IMR-90 (cell line): Measurements from ENCODE around the gene SLC33A1. TPM values are rescaled to one million over a fixed set of nuclear protein-coding genes. Genes with fewer than 3 reads are reported as not detected.
"Not testable (repeated sequence)": the region's sequence is repeated elsewhere in the genome, so short reads cannot be mapped to it uniquely, and the experiment has no call there.

ENCODE experiments used
- ATAC-seq: fragments of 200-7000 bp; cut with Tn5 transposase; 2 replicates; pipeline ENCODE4 v1.9.1; 2020; ENCODE audit warnings: low read depth, mild to moderate bottlenecking, moderate library complexity
- BruUV-seq: library from RNA; stranded (reverse); fragments of 400-500 nt; replicated peaks from 2 replicates; lab custom pipeline; 2021; lab: Mats Ljungman, UMichigan
- CTCF ChIA-PET: fragments of 300-600 bp; formaldehyde crosslinking; extraction: SDS; loops from one replicate; lab custom pipeline; 2021; ENCODE audit warnings: antibody characterized with exemption; lab: Yijun Ruan, JAX
- POLR2A ChIA-PET: fragments of 300-600 bp; sonication (Branson Sonifier 250); formaldehyde crosslinking; loops from one replicate; lab custom pipeline; 2022; ENCODE audit warnings: antibody characterized with exemption; ENCODE audit not compliant: unreplicated experiment; lab: Charles Lee
- DNase-seq: peaks from one replicate; pipeline ENCODE4 v3.0.0; 2013
- H2AFZ ChIP-seq: replicated peaks from 2 replicates; pipeline ENCODE3; 2013; ENCODE audit warnings: low read length, mild to moderate bottlenecking; ENCODE audit not compliant: poor library complexity
- H2AK5ac ChIP-seq: 2 replicates; pipeline ENCODE4 v1.6.1; 2013; ENCODE audit warnings: low read depth, low read length, inconsistent platforms
- H2AK9ac ChIP-seq: replicated peaks from 2 replicates; pipeline ENCODE3; 2013; ENCODE audit warnings: mild to moderate bottlenecking, low read depth, low read length, moderate library complexity; ENCODE audit not compliant: poor library complexity
- H2BK120ac ChIP-seq: 2 replicates; pipeline ENCODE4 v1.6.1; 2013; ENCODE audit warnings: low read depth, low read length, inconsistent platforms
- H2BK15ac ChIP-seq: 3 replicates; pipeline ENCODE4 v1.6.1; 2013; ENCODE audit warnings: low read depth, low read length, inconsistent platforms
- H2BK20ac ChIP-seq: 2 replicates; pipeline ENCODE4 v1.6.1; 2013; ENCODE audit warnings: low read depth, mild to moderate bottlenecking, inconsistent platforms, low read length, moderate library complexity
- H2BK5ac ChIP-seq: 2 replicates; pipeline ENCODE4 v1.6.1; 2013; ENCODE audit warnings: mild to moderate bottlenecking, low read depth, low read length, inconsistent platforms; ENCODE audit not compliant: poor library complexity, severe bottlenecking
- H3K14ac ChIP-seq: replicated peaks from 2 replicates; pipeline ENCODE4 v1.6.1; 2013; ENCODE audit warnings: low read depth, low read length, inconsistent platforms
- H3K18ac ChIP-seq: 2 replicates; pipeline ENCODE4 v1.6.1; 2013; ENCODE audit warnings: low read depth, low read length, control low read depth
- H3K23ac ChIP-seq: 2 replicates; pipeline ENCODE4 v1.6.1; 2013; ENCODE audit warnings: low read depth, low read length, inconsistent platforms
- H3K27ac ChIP-seq: 2 replicates; pipeline ENCODE4 v1.5.1; 2013; ENCODE audit warnings: mild to moderate bottlenecking, control low read depth, low read length; ENCODE audit not compliant: insufficient read depth
- H3K27me3 ChIP-seq: 2 replicates; pipeline ENCODE4 v1.6.1; 2013; ENCODE audit warnings: low read length; ENCODE audit not compliant: control insufficient read depth, insufficient read depth
- H3K36me3 ChIP-seq: 2 replicates; pipeline ENCODE4 v1.6.1; 2013; ENCODE audit warnings: low read length, mixed read lengths; ENCODE audit not compliant: control insufficient read depth, insufficient read depth
- H3K4ac ChIP-seq: 2 replicates; pipeline ENCODE4 v1.6.1; 2013; ENCODE audit warnings: low read depth, low read length, inconsistent platforms
- H3K4me1 ChIP-seq: 2 replicates; pipeline ENCODE4 v1.6.1; 2013; ENCODE audit warnings: low read length, mixed read lengths; ENCODE audit not compliant: control insufficient read depth, insufficient read depth
- H3K4me2 ChIP-seq: 2 replicates; pipeline ENCODE4 v1.6.1; 2013; ENCODE audit warnings: low read depth, mild to moderate bottlenecking, control low read depth, low read length, moderate library complexity
- H3K4me3 ChIP-seq: 2 replicates; pipeline ENCODE4 v1.5.1; 2013; ENCODE audit warnings: low read depth, mild to moderate bottlenecking, control low read depth, low read length, moderate library complexity; ENCODE audit not compliant: insufficient read depth
- H3K56ac ChIP-seq: 2 replicates; pipeline ENCODE4 v1.6.1; 2013; ENCODE audit warnings: low read length, inconsistent platforms; ENCODE audit not compliant: insufficient read depth; ENCODE audit errors: extremely low read depth
- H3K79me1 ChIP-seq, 2 experiments: 2 replicates each; pipeline ENCODE4 v1.6.1; 2013; ENCODE audit warnings: low read length in 2 of 2, inconsistent platforms in 1 of 2, low read depth in 1 of 2
- H3K9ac ChIP-seq: 2 replicates; pipeline ENCODE4 v1.6.1; 2013; ENCODE audit warnings: low read depth, low read length, control low read depth
- H3K9me1 ChIP-seq: 2 replicates; pipeline ENCODE4 v1.6.1; 2013; ENCODE audit warnings: low read length, inconsistent platforms; ENCODE audit not compliant: insufficient read depth
- H3K9me3 ChIP-seq: 2 replicates; pipeline ENCODE4 v1.6.1; 2013; ENCODE audit warnings: low read length; ENCODE audit not compliant: control insufficient read depth, insufficient read depth
- H4K20me1 ChIP-seq: 2 replicates; pipeline ENCODE4 v1.6.1; 2013; ENCODE audit warnings: low read length, inconsistent platforms; ENCODE audit not compliant: insufficient read depth
- H4K5ac ChIP-seq: 2 replicates; pipeline ENCODE4 v1.6.1; 2013; ENCODE audit warnings: mild to moderate bottlenecking, low read depth, low read length, control low read depth
- H4K8ac ChIP-seq, 2 experiments: 2 replicates each; pipeline ENCODE4 v1.6.1; 2013; ENCODE audit warnings: low read depth in 2 of 2, low read length in 2 of 2, control low read depth in 1 of 2, inconsistent platforms in 1 of 2
- H4K91ac ChIP-seq: 2 replicates; pipeline ENCODE4 v1.6.1; 2013; ENCODE audit warnings: low read depth, low read length, inconsistent platforms; ENCODE audit not compliant: insufficient read depth
- FOS ChIP-seq: fragments of 150-350 bp; IDR thresholded peaks from 2 replicates; pipeline ENCODE4 v1.6.1; 2016; ENCODE audit warnings: low read depth, low read length
- MXI1 ChIP-seq: IDR thresholded peaks from 2 replicates; pipeline ENCODE4 v1.6.1; 2012; ENCODE audit warnings: low read depth, mild to moderate bottlenecking, low read length, moderate library complexity, borderline replicate concordance
- RAD21 ChIP-seq: IDR thresholded peaks from 2 replicates; pipeline ENCODE4 v1.6.1; 2012; ENCODE audit warnings: low read length, improper control_type of control experiment
- RFX5 ChIP-seq: IDR thresholded peaks from 2 replicates; pipeline ENCODE4 v1.8.0; 2012; ENCODE audit warnings: low read depth, mild to moderate bottlenecking, low read length, moderate library complexity
- SMC3 ChIP-seq: fragments of 150-350 bp; IDR thresholded peaks from 2 replicates; pipeline ENCODE4 v1.6.1; 2016; ENCODE audit warnings: low read depth, mild to moderate bottlenecking, antibody characterized with exemption, low read length, moderate library complexity
- WGBS, 2 experiments: methylation state at CpG; one replicate each; pipeline versions ENCODE4 v1.1.5 to v1.1.7; 2013; ENCODE audit warnings: missing lambda C conversion rate in 2 of 2; ENCODE audit not compliant: insufficient read length in 1 of 2; ENCODE audit errors: extremely low coverage in 2 of 2; 5-methylcytosine and 5-hydroxymethylcytosine counted together
- dilution Hi-C: fragments of 300-500 bp; cut with HindIII; formaldehyde crosslinking; loops from one replicate; pipeline ENCODE4 v1.14.3; 2018; ENCODE audit warnings: low sequenced_read_pairs; ENCODE audit not compliant: unreplicated experiment
- in situ Hi-C: fragments of 300-500 bp; cut with MboI; formaldehyde crosslinking; loops from 3 replicates; pipeline ENCODE4 v1.14.3; 2019; ENCODE audit warnings: low sequenced_read_pairs, inconsistent platforms, mixed read lengths
- intact Hi-C: fragments of 100-400 bp; cut with micrococcal nuclease; formaldehyde crosslinking; loops from 2 replicates; pipeline ENCODE4 v1.10.0; 2022
- polyA plus RNA-seq, 3 experiments: library from polyadenylated mRNA; depleted of rRNA; stranded (reverse); fragments of >200 nt; gene quantifications; 2 replicates each; pipeline ENCODE4 v1.2.3, GENCODE V29; 2012; ENCODE audit warnings: low replicate concordance in 1 of 3
- total RNA-seq: library from RNA; depleted of rRNA; stranded (reverse); fragments of >200 nt; gene quantifications from 2 replicates; pipeline ENCODE4 v1.2.3, GENCODE V29; 2012

SLC33A1 gene
- total and polyA plus RNA-seq, 2 of the 4 experiments (the other 2 are of a cell fraction), result 12.9 to 32.4 TPM

GRCh38 chr3:155852341-155852740, 1.9 kb downstream of the SLC33A1 start:
- no peak for ATAC-seq
- Histone ChIP-seq H4K8ac (no peak overlapping the region), H2BK5ac (peak overlapping the region; percentile 48), H2AFZ (no peak overlapping the region), H3K9me1 (no peaks in the 10 kb centered on the region), H2BK120ac (no peak overlapping the region), H2AK9ac (no peak overlapping the region), H2BK20ac (no peak overlapping the region), H3K4ac (no peak overlapping the region), H3K9me3 (no peaks in the 10 kb centered on the region), H3K79me1 (peaks cover 3 to 31% of the 10 kb centered on the region in 2 experiments; a peak in 3 of 4 replicates), H3K23ac (peak overlapping the region; percentile 41; the same call in 1 of the 2 replicates), H3K4me3 (peak overlapping the region; percentile 63), H3K27me3 (no peaks in the 10 kb centered on the region), H3K4me1 (no peaks in the 10 kb centered on the region), H4K5ac (no peak overlapping the region), H3K4me2 (peak overlapping the region; percentile 99), H4K91ac (no peak overlapping the region), H3K27ac (no peak overlapping the region), H3K9ac (peak overlapping the region; percentile 55; the same call in 1 of the 2 replicates), H2AK5ac (no peak overlapping the region), H3K14ac (no peak overlapping the region), H3K18ac (no peak overlapping the region), H2BK15ac (no peak overlapping the region), H3K36me3 (peaks cover 4% of the 10 kb centered on the region; the same call in 1 of the 2 replicates), H4K20me1 (peaks cover 5% of the 10 kb centered on the region; the same call in 1 of the 2 replicates), H3K56ac (no peak overlapping the region)
- ChIA-PET CTCF (no interaction called here), POLR2A (no interaction called here)
- no TSS peak for BruUV-seq
- dilution Hi-C loops, result no loop called here
- in situ Hi-C loops, result no loop called here
- intact Hi-C loops, result loop anchor here (10.0 kb wide), 1 partner anchor 1518 kb away; no protein-coding TSS in a partner anchor
- DNase-seq, result no peak
- TF ChIP-seq RAD21 (no peak), SMC3 (no peak), FOS (no peak), MXI1 (no peak), RFX5 (no peak)
- 100% methylated on average over 1 of the region's 2 CpGs; no CpG with 5 or more reads in 1 of the 2 experiments for WGBS, 2 experiments

- H4K20me1 ChIP-seq, DNase-seq, ATAC-seq, H3K14ac ChIP-seq, H3K4me3 ChIP-seq, in situ Hi-C loops, H3K27me3 ChIP-seq, H3K9me3 ChIP-seq, H2BK120ac ChIP-seq, H3K4ac ChIP-seq, H3K4me1 ChIP-seq, H3K18ac ChIP-seq, POLR2A ChIA-PET, H4K5ac ChIP-seq, H2AFZ ChIP-seq, H3K4me2 ChIP-seq, H3K27ac ChIP-seq, H2BK15ac ChIP-seq, H4K91ac ChIP-seq, H2AK5ac ChIP-seq, H3K56ac ChIP-seq, H2BK20ac ChIP-seq, intact Hi-C loops, dilution Hi-C loops, H2AK9ac ChIP-seq, H3K23ac ChIP-seq, H3K36me3 ChIP-seq, H4K8ac ChIP-seq, H2BK5ac ChIP-seq, BruUV-seq, H3K9me1 ChIP-seq, H3K9ac ChIP-seq: not testable (repeated sequence)
- H3K79me1 ChIP-seq, result peaks cover 6 to 37% of the 10 kb centered on the region in 2 experiments; a peak in 3 of 4 replicates
- CTCF ChIA-PET, result interaction anchor here (0.6 kb wide), 1 partner anchor 685 kb away, joined by 3 read pairs; no protein-coding TSS in a partner anchor
- WGBS, 2 experiments, result no CpG with 5 or more reads among the region's 3 CpGs
Observed at GRCh38 chr3:155849404-155849803, 4.8 kb downstream of the SLC33A1 start.
